ENCODE results near the gene LMAN2L. TPM values are rescaled to one million over a fixed set of nuclear protein-coding genes. Genes with fewer than 3 reads are reported as not detected.
A peak's percentile ranks its signal among the peaks of the same experiment; 100 is the strongest.
"Not testable (repeated sequence)": the region's sequence is repeated elsewhere in the genome, so short reads cannot be mapped to it uniquely, and the experiment has no call there.

LMAN2L gene
- total RNA-seq, 1 experiment from 2014 or later, result 33.0 TPM

GRCh38 chr2:96687711-96688640, 51.9 kb downstream of the LMAN2L start:
- no peak for DNase-seq (ENCODE audit: low read depth)

- peak; percentile 25 for DNase-seq (ENCODE audit: low read depth)
Observed at GRCh38 chr2:96687266-96687665, 52.6 kb downstream of the LMAN2L start.

GRCh38 chr2:96685577-96686459, 54.0 kb downstream of the LMAN2L start:
- no peak for DNase-seq (ENCODE audit: low read depth)

- no peak for DNase-seq (ENCODE audit: low read depth)
Observed at GRCh38 chr2:96684883-96685576, 54.8 kb downstream of the LMAN2L start.

GRCh38 chr2:96683972-96684820, 55.7 kb downstream of the LMAN2L start:
- DNase-seq (ENCODE audit: low read depth), result no peak

GRCh38 chr2:96683307-96683706, 56.6 kb downstream of the LMAN2L start:
- DNase-seq (ENCODE audit: low read depth), result no peak

GRCh38 chr2:96681540-96681939, 58.3 kb downstream of the LMAN2L start:
- DNase-seq (ENCODE audit: low read depth), result no peak

- no peak for DNase-seq (ENCODE audit: low read depth)
Observed at GRCh38 chr2:96680561-96681141, 59.2 kb downstream of the LMAN2L start.

- no peak for DNase-seq (ENCODE audit: low read depth)
Observed at GRCh38 chr2:96679848-96680247, 60.0 kb downstream of the LMAN2L start.

- DNase-seq (ENCODE audit: low read depth), result no peak
Observed at GRCh38 chr2:96669539-96670215, 70.2 kb downstream of the LMAN2L start.

GRCh38 chr2:96668771-96669170, 71.1 kb downstream of the LMAN2L start:
- DNase-seq (ENCODE audit: low read depth), result no peak

GRCh38 chr2:96665717-96666116, 74.1 kb downstream of the LMAN2L start:
- not testable (repeated sequence) for DNase-seq (ENCODE audit: low read depth)

GRCh38 chr2:96665083-96665569, 74.7 kb downstream of the LMAN2L start:
- peak; percentile 90 for DNase-seq (ENCODE audit: low read depth)

GRCh38 chr2:96664366-96664925, 75.4 kb downstream of the LMAN2L start:
- DNase-seq (ENCODE audit: low read depth), result no peak

- no peak for DNase-seq (ENCODE audit: low read depth)
Observed at GRCh38 chr2:96663829-96664228, 76.0 kb downstream of the LMAN2L start.

- DNase-seq (ENCODE audit: low read depth), result no peak
Observed at GRCh38 chr2:96663177-96663576, 76.7 kb downstream of the LMAN2L start.

GRCh38 chr2:96662360-96662759, 77.5 kb downstream of the LMAN2L start:
- no peak for DNase-seq (ENCODE audit: low read depth)

- no peak for DNase-seq (ENCODE audit: low read depth)
Observed at GRCh38 chr2:96661324-96661723, 78.5 kb downstream of the LMAN2L start.

GRCh38 chr2:96656540-96656939, 83.3 kb downstream of the LMAN2L start:
- no peak for DNase-seq (ENCODE audit: low read depth)
